NCI-H2107 treated with DMSO at 0.1 percent for 48 hours (cell line): Measurements from ENCODE around the gene SLC35E4.
"Not testable (repeated sequence)": the region's sequence is repeated elsewhere in the genome, so short reads cannot be mapped to it uniquely, and the experiment has no call there.

ENCODE experiments used
- DNase-seq: peaks from one replicate; lab custom pipeline; 2025; ENCODE audit not compliant: unreplicated experiment; lab: John Stamatoyannopoulos, UW

SLC35E4 gene

DNA sequence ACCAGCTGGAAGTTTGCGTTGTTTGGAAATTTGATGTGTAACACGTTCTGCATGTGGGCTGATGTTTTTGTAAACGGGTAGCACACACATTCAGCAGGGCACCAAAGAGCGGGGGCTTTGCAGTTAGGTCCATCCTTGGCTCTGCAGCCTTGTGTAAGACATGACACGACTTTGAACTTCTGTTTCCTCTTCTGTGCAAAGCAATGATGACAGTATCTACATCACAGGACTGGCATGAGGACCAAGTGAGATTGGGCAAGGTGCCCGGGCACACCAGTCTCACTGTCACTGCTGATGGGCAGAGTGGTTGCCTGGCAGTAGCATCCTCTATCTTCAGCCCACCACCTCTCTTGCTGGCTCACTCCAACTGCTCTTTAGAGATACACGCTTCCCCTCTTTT is 25.3 kb upstream of the SLC35E4 start:
- no peak for DNase-seq

DNA sequence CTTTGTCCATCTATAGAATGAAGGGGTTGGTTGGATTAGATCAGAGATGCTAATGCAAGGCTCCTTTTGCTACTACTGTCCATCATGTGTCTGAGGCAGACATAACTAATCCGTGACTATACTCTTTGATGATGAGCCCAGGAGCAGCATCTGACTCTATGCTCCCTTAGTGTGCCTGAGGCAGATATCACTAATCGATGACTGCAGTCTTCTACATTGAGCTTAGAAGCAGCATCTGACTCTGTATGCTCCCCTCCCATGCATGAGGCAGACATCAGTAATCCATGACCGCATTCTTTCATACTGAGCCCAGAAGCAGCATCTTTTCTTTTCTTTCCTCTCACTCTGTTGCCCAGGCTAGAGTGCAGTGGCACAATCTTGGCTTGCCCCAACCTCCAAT is 24.4 kb upstream of the SLC35E4 start:
- DNase-seq, result no peak

DNA sequence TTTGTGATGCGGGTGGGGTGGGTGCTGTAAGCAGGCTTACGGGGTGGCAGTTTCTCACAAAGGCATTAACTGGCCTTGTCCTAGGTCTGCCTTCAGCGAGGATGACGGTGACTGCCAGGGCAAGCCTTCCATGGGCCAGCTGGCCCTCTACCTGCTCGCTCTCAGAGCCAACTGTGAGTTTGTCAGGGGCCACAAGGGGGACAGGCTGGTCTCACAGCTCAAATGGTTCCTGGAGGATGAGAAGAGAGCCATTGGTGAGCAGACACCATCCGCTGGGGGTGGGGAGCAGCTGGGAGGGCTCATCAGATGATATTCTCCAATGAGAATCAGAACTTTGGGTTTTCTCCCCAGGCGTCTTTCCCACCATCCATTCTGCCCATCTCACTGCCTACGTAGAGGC is 22.8 kb upstream of the SLC35E4 start:
- DNase-seq, result no peak

- no peak for DNase-seq
Observed at GRCh38 chr22:30614268-30614667, 21.3 kb upstream of the SLC35E4 start.

GRCh38 chr22:30614879-30615278 is 20.7 kb upstream of the SLC35E4 start:
- DNase-seq, result no peak

GRCh38 chr22:30615543-30615954 is 20.0 kb upstream of the SLC35E4 start:
- DNase-seq, result no peak

- DNase-seq, result no peak
Observed at GRCh38 chr22:30617819-30618218, 17.8 kb upstream of the SLC35E4 start.

DNA sequence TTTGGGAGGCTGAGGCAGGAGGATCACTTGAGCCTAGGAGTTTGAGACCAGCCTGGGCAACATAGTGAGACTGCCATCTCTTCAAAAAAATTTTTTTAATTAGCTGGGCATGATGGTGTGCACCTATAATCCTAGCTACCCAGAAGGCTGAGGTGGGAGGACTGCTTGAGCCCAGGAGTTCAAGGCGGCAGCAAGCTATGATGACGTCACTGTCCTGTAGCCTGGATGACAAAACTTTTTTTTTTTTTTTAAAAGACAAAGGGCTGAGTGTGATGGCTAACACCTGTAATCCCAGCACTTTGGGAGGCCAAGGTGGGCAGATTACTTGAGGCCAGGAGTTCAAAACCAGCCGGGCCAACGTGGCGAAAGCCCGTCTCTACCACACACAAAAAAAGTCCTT is 15.7 kb upstream of the SLC35E4 start:
- DNase-seq, result not testable (repeated sequence)

DNA sequence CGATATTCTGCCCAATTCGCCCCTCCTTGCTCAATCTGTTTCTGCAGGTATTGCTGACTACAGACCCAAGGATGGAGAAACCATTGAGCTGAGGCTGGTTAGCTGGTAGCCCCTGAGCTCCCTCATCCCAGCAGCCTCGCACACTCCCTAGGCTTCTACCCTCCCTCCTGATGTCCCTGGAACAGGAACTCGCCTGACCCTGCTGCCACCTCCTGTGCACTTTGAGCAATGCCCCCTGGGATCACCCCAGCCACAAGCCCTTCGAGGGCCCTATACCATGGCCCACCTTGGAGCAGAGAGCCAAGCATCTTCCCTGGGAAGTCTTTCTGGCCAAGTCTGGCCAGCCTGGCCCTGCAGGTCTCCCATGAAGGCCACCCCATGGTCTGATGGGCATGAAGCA is 9.2 kb upstream of the SLC35E4 start:
- DNase-seq, result no peak

DNA sequence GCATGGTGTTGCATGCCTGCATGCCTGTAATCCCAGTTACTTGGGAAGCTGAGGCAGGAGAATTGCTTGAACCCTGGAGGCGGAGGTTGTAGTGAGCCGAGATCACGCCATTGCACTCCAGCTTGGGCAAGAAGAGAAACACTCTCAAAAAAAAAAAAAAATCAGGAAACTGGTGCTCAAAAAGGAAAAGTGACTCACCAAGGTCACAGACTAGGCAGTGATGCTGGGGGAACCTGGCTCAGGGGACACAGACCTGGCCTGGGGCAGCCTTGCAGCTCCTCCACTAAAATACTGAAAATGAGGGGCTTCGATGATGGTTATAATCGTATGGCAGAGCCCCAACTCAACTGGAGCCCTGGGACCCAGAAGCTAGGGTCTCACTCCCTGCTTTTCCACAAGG is 8.1 kb upstream of the SLC35E4 start:
- DNase-seq, result no peak

DNA sequence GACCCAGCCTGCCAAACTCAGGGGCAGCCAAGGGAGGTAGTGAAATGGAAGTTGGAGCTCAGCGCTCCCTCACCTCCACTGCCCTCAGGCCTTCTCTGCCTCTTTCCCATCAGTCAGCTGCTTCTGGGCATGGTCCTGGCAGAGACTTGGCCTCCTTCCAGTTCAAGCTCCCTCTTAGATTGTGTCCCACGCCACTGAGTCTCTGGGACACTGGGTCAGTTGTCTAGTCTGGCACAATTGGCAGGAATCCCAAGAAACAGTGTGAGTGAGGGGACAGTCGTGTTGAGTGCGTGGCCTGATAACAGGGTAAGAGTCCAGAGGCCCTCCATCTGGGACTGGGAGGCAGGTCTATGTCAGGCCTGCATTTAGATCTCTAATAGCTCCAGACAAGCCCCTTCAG is 7.1 kb upstream of the SLC35E4 start:
- DNase-seq, result no peak

- not testable (repeated sequence) for DNase-seq
Observed at GRCh38 chr22:30631469-30631868, 4.1 kb upstream of the SLC35E4 start.

DNA sequence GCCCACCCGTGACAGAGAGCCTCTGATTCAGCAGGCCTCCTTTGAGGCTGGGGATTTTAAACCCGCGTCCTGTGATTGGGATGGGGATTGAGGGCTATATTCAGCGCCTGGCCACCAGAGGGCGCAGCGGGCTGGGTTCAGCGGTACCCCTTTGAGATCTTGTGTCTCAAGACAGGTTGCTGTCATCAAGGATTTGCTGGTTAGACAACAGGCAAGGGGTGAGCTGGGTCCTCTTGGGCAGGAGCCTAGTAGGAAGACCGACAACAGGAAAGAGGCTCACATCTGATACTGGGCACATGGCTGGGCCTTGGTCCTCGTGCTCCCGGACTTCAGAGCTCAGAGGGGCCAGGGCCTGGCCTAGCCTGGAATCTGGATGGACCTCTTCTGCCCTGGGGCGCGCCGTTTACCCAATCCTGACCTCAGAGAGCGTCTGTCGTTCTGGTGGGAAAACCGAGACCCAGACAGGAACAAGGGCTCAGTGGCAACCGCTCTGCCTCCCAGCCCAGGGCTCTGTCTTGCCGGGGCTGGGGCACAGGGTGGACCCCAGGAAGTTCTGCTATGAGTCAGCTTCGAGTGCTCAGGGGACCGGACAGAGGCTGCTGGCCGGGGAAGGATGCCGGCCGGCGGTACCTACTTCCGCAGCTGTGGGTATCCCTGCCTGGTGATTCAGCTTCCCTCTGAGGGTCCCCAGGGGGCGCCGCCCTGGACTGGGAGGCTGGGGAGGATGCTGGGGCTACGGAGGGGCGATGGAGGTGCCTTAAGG is 929 bp upstream of the SLC35E4 start:
- DNase-seq, result peak; percentile 53

- no peak for DNase-seq
Observed at GRCh38 chr22:30636226-30637077, 871 bp downstream of the SLC35E4 start.

DNA sequence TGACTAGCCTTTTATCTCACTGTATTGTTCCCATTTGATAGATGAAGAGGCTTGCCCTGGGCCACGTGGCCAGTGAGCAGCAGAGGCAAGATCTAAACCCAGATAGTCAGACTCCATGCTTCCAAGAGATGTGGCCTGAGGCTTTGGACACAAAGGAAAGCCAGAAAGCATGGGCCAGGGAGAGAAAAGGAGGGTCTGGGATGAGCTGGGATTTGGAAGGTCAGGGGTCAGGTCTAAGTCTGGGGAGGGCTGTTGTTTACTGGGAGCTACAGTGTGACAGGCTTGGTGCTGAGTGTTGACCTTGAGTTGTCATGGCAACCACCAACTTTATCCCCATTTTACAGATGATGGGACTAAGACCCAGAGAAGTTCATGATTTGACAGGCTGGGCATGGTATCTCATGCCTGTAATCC is 2.1 kb downstream of the SLC35E4 start:
- no peak for DNase-seq

- DNase-seq, result no peak
Observed at GRCh38 chr22:30640361-30640760, 4.8 kb downstream of the SLC35E4 start.

DNA sequence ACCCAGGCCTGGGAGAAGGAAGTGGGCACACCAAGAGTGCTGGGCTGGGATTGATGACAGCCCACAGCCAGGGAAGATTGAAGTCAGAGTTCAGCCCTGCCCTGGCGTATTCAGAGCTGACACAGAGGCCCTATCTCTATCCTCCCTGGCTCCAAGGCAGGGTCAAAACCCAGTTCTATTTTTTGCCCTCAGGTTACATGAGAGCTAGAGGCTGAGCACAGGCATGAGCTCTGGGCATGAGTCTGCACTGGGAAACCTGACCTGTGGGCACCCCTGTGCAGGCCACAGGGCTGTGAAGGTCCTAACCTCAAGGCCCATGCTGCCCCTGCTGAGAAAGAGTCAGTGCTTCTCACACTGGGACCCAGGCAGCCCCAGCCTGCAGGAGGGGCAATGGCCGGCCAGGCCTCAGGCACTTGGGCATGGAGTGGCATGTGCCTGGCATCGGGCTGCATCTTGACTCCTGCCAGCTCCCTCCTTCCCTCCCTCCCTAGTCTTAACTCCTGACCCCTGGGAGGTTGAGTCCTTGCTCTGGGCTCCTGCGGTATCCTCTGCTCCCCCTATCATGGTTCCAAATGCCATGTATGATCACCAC is 5.4 kb downstream of the SLC35E4 start:
- no peak for DNase-seq

- DNase-seq, result no peak
Observed at GRCh38 chr22:30643055-30643875, 7.7 kb downstream of the SLC35E4 start.

DNA sequence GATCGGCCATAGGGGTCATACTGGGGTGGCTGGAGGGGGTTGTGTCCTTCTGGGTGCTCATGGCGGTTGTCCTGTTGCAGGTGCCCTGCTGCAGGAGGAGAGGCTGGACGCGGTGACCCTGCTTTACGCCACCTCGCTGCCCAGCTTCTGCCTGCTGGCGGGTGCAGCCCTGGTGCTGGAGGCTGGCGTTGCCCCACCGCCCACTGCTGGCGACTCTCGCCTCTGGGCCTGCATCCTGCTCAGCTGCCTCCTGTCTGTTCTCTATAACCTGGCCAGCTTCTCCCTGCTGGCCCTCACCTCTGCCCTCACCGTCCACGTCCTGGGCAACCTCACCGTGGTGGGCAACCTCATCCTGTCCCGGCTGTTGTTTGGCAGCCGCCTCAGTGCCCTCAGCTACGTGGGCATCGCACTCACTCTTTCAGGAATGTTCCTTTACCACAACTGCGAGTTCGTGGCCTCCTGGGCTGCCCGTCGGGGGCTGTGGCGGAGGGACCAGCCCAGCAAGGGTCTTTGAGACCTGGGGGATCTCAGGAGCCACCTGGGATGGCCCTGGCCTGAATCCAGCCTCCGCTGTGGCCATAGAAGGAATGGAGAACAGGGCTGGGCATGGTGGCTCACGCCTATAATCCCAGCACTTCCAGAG is 11.1 kb downstream of the SLC35E4 start:
- no peak for DNase-seq

DNA sequence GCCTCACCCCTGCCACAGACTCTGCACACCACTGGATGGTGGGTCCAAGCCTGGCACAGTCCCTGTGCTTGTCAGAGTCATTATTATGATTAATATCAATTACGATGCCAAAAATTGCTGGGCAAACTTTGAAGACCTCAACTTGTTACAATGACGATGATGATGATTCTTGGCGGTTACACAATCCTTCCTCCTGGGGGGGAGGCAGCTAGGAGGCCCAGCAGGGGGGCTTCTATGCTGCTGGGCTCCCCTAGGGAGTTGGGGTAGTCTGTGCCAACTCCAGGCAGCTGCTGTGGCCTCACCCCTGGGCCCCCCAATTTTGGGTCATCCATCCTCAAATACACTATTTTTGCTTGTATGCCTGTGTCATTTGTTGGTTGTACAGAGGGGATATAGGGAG is 12.0 kb downstream of the SLC35E4 start:
- DNase-seq, result no peak

DNA sequence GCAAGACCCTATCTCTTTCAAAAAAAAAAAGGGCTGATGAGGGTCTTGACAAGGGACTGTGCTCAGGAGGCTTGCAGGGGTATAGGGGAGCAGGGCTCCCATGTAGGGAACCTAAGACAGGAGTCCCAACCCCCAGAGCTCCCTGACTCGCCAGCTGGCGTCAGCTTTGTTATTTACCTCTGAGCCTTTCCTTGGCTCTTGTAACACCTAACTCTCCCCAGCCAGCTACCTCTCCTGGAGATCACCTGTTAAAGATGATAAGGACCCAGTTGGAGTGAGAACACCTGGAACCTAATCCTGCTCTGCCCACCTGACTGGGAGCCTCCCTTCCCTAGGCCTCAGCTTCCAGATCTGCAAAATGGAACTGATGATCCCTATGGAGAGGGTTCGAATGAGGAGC is 13.2 kb downstream of the SLC35E4 start:
- DNase-seq, result no peak
